ENCODE results near the gene CACNG4.

Gene CACNG4

DNA sequence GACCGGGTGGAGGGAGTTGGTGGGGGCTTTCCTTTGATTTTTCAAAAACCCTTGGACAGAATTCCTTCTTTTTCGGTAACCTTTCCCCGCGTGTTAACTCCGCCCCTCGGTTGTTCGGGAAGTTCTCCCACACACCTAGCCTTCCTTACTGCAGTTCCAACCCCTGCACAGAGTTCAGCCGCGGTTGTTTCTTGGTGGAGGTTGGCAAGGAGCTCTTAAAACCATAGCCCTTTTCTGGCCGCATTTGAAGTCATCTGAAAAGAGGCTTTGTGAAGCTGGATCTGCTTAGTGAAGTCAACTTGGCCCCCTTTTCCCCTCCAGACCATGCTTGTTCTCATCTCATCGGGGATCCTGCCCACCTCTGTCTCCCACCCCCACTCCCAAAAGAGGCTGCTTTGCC is 1.8 kb downstream of the CACNG4 start:
- TF ChIP-seq, protein P1, sequence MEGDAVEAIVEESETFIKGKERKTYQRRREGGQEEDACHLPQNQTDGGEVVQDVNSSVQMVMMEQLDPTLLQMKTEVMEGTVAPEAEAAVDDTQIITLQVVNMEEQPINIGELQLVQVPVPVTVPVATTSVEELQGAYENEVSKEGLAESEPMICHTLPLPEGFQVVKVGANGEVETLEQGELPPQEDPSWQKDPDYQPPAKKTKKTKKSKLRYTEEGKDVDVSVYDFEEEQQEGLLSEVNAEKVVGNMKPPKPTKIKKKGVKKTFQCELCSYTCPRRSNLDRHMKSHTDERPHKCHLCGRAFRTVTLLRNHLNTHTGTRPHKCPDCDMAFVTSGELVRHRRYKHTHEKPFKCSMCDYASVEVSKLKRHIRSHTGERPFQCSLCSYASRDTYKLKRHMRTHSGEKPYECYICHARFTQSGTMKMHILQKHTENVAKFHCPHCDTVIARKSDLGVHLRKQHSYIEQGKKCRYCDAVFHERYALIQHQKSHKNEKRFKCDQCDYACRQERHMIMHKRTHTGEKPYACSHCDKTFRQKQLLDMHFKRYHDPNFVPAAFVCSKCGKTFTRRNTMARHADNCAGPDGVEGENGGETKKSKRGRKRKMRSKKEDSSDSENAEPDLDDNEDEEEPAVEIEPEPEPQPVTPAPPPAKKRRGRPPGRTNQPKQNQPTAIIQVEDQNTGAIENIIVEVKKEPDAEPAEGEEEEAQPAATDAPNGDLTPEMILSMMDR (IDR thresholded peaks at IDR 0.05; ENCODE audit: low read depth, low read length, missing control alignments) = no peak
- DNase-seq (ENCODE audit: extremely low read depth, low read depth) = no peak
- no peak overlapping the region for H3K4me3 ChIP-seq (replicated peaks; ENCODE audit: low read depth, low read length)

DNA sequence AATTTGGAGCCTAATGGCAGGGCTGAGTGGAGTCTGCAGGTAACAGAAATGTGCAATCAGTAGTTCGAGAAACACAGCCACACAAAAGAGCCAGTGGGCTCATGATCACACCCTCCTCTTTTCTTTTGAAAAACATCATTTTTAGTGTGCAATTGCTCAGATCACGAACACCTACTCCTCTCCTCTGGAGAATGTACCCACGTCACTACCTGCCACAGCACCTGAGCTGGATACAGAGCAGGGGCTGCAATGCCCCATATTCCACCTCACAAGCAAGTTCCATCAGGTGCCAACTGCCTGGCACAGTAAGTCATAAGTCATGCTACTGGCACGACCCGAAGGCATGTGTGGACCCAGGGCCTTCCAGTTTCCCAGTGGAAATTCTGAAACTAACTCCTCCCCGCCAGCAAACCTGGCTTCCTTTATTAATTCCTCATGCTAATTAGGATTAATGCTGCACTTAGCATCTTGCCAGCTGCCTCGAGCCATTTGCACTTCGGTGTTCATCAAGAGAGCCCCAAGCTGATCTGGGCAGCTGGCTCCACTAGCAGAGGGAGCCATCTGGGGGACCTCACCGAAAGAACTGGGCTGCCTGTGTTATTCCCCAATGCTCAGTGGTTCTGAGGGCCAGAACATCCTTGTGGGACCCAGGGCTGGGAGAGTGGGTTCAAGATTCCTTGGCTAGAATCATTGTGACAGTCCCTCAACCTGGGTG is 2.4 kb downstream of the CACNG4 start:
- no peak overlapping the region for H3K4me3 ChIP-seq (replicated peaks; ENCODE audit: low read depth, low read length)
- TF ChIP-seq, protein P1 (IDR thresholded peaks at IDR 0.05; ENCODE audit: low read depth, low read length, missing control alignments) = no peak
- no peak for DNase-seq (ENCODE audit: extremely low read depth, low read depth)

DNA sequence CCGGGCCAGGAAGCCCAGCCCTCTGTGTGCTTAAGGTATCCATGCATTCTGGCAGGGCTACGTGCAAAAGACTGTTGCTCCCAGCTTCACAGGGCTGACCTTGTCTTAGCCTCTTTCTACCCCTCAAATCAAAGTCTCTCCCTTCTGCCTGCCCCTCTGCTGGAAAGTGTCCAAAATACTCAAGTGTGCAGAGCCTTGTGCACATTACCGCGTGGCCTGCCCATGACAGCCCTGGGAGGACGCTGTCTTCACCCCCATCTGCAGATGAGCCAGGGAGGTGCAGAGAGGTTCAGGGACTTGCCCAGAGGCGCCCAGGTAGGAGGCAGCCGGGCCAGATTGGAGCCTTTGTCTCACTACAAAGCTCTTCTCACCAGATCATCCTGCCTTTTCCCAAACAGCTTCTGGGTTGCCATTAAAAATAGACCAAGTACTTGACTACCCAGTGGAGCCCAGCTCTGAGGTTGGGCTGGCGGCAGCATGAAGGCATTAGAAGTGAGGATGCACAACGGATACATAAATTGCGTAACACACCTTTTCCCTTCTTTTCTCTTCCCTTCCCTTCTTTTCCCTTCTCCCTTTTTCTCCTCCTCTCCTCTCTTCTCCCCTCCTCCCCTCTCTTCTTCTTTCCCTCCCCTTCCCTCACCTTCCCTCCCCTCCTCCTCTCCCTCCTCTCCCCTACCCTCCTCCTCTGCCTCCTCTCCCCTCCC is 3.5 kb downstream of the CACNG4 start:
- no peak for DNase-seq (ENCODE audit: extremely low read depth, low read depth)
- TF ChIP-seq, protein P1 (IDR thresholded peaks at IDR 0.05; ENCODE audit: low read depth, low read length, missing control alignments) = no peak
- H3K4me3 ChIP-seq (replicated peaks; ENCODE audit: low read depth, low read length) = no peak overlapping the region

DNA sequence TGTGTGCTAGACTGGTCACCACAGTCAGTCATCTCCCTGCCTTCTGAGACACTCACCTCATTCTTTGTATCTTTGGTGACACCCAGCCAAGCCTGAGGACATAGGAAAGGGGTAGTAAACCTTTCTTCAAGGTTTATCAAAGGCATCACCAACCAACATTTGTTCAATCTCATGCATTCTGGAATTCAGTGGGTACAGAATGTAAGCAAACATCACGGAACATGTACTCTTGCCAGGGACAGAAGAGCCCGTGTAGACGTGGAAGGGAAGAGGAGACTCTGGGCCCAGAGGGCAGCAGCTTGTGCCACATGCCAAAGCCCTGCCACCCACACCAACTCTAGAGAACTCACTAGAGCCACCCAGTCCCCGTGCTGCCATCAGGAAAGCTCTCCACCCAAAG is 4.4 kb downstream of the CACNG4 start:
- TF ChIP-seq, protein P1 (IDR thresholded peaks at IDR 0.05; ENCODE audit: low read depth, low read length, missing control alignments) = no peak
- H3K4me3 ChIP-seq (replicated peaks; ENCODE audit: low read depth, low read length) = no peak overlapping the region
- no peak for DNase-seq (ENCODE audit: extremely low read depth, low read depth)

DNA sequence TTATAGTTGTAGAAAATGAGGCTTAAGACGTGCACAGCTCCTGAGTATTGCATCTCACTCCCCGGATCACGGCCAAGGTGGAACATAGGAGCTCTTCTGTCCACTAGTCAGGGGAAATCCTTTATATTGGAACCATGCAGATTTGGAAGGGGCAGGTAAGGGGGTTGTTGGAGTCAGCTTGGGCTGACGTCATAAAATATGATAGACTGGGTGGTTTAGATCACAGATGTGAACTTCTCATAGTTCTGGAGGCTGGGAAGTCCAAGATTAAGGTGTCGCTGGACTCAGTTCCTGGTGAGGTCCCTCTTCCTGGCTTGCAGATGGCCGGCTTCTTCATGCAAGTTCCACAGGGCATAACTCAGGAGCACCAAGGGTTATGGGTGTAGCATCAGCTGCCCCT is 5.6 kb downstream of the CACNG4 start:
- no peak for DNase-seq (ENCODE audit: extremely low read depth, low read depth)
- TF ChIP-seq, protein P1 (IDR thresholded peaks at IDR 0.05; ENCODE audit: low read depth, low read length, missing control alignments) = no peak
- H3K4me3 ChIP-seq (replicated peaks; ENCODE audit: low read depth, low read length) = no peak overlapping the region

DNA sequence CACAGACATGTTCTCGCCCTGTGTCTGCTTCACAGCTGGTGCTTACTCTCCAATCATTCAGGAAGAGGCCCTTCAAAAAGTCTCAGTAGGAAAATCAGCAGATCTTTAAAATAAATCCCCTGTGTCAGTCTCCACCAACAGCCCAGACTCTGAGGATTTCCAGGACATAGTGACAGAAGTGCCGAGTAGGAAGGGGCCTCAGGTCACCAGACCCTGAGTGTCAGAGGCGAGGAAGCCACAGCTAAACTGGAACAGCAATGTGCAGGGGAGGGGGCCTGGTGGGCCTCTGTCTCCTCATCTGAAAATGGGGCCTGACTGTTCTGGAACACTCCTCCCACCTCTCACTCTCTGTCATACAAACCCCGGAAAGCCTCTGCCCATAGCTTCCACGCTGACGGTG is 6.3 kb downstream of the CACNG4 start:
- TF ChIP-seq, protein P1 (IDR thresholded peaks at IDR 0.05; ENCODE audit: low read depth, low read length, missing control alignments) = no peak
- no peak overlapping the region for H3K4me3 ChIP-seq (replicated peaks; ENCODE audit: low read depth, low read length)
- no peak for DNase-seq (ENCODE audit: extremely low read depth, low read depth)

Measured in HFF-Myc (cell line).